Activated T-cell treated with anti-CD3 and anti-CD28 coated beads for 1 hour (primary cell): ENCODE data around the gene KRT75.
"Not testable (repeated sequence)": the region's sequence is repeated elsewhere in the genome, so short reads cannot be mapped to it uniquely, and the experiment has no call there.

Experiments used
- DNase-seq: peaks from one replicate; pipeline ENCODE4 v3.0.0-alpha.2; 2020; ENCODE audit warnings: low read depth

Gene KRT75

GRCh38 chr12:52415870-52416750, 18.1 kb downstream of the KRT75 start:
- DNase-seq, result no peak

- DNase-seq, result no peak
Measured at GRCh38 chr12:52414936-52415335, 19.2 kb downstream of the KRT75 start.

GRCh38 chr12:52413782-52414345, 20.3 kb downstream of the KRT75 start:
- no peak for DNase-seq

- DNase-seq, result no peak
Measured at GRCh38 chr12:52413202-52413601, 21.0 kb downstream of the KRT75 start.

- DNase-seq, result no peak
Measured at GRCh38 chr12:52411815-52412214, 22.4 kb downstream of the KRT75 start.

- not testable (repeated sequence) for DNase-seq
Measured at GRCh38 chr12:52410589-52411248, 23.5 kb downstream of the KRT75 start.

GRCh38 chr12:52407918-52408317, 26.3 kb downstream of the KRT75 start:
- DNase-seq, result no peak

GRCh38 chr12:52405922-52406385, 28.2 kb downstream of the KRT75 start, which contains the start of gene KRT82:
TSS of gene KRT82 (minus strand) at chr12:52406335. CDS start at chr12:52406277, 58 bp downstream.
- DNase-seq, result no peak

- no peak for DNase-seq
Measured at GRCh38 chr12:52404951-52405350, 29.2 kb downstream of the KRT75 start.

- no peak for DNase-seq
Measured at GRCh38 chr12:52403561-52403960, 30.6 kb downstream of the KRT75 start.

GRCh38 chr12:52402873-52403540, 31.2 kb downstream of the KRT75 start:
- DNase-seq, result no peak

- DNase-seq, result no peak
Measured at GRCh38 chr12:52402377-52402776, 31.8 kb downstream of the KRT75 start.

GRCh38 chr12:52401926-52402325, 32.2 kb downstream of the KRT75 start:
- DNase-seq, result no peak

- DNase-seq, result no peak
Measured at GRCh38 chr12:52401526-52401925, 32.6 kb downstream of the KRT75 start.

- DNase-seq, result no peak
Measured at GRCh38 chr12:52400906-52401305, 33.3 kb downstream of the KRT75 start.

- no peak for DNase-seq
Measured at GRCh38 chr12:52399756-52400155, 34.4 kb downstream of the KRT75 start.

GRCh38 chr12:52398176-52398575, 36.0 kb downstream of the KRT75 start:
- DNase-seq, result no peak

GRCh38 chr12:52396656-52397055, 37.5 kb downstream of the KRT75 start:
- DNase-seq, result no peak

- DNase-seq, result no peak
Measured at GRCh38 chr12:52395761-52396434, 38.3 kb downstream of the KRT75 start.

- DNase-seq, result no peak
Measured at GRCh38 chr12:52394836-52395405, 39.2 kb downstream of the KRT75 start.

GRCh38 chr12:52392465-52393007, 41.6 kb downstream of the KRT75 start:
- DNase-seq, result no peak
